Panc1 (cell line): ENCODE results near the gene MACROD2. TPM values are rescaled to one million over a fixed set of nuclear protein-coding genes. Genes with fewer than 3 reads are reported as not detected.

Source experiments
- ATAC-seq: fragments of 200-7000 bp; cut with Tn5 transposase; 2 replicates; pipeline ENCODE4 v1.9.1; 2020; ENCODE audit warnings: mild to moderate bottlenecking, moderate library complexity
- BruUV-seq: library from RNA; stranded (reverse); fragments of 400-500 nt; replicated peaks from 2 replicates; lab custom pipeline; 2021; lab: Mats Ljungman, UMichigan
- CTCF ChIA-PET: fragments of 300-600 bp; sonication (Branson Sonifier 250); formaldehyde crosslinking; loops from one replicate; lab custom pipeline; 2022; ENCODE audit warnings: antibody characterized with exemption; lab: Charles Lee
- POLR2A ChIA-PET: fragments of 300-600 bp; sonication (Branson Sonifier 250); formaldehyde crosslinking; loops from one replicate; lab custom pipeline; 2022; ENCODE audit warnings: antibody characterized with exemption; lab: Charles Lee
- DNase-seq: peaks from one replicate; pipeline ENCODE4 v3.0.0-alpha.2; 2010; ENCODE audit warnings: low read depth, low spot score
- H3K27ac ChIP-seq: 2 replicates; pipeline ENCODE4 v1.5.1; 2011; ENCODE audit warnings: mild to moderate bottlenecking, low read length, inconsistent platforms
- H3K27me3 ChIP-seq: fragments of 200-500 bp; sonication (Bioruptor generic); 2 replicates; pipeline ENCODE4 v1.6.0; 2014; ENCODE audit warnings: low read length, inconsistent platforms; ENCODE audit not compliant: control insufficient read depth, insufficient read depth
- H3K36me3 ChIP-seq: fragments of 200-500 bp; sonication (Bioruptor generic); 2 replicates; pipeline ENCODE4 v1.5.1; 2014; ENCODE audit warnings: inconsistent platforms, mild to moderate bottlenecking, low read length, moderate library complexity; ENCODE audit not compliant: control insufficient read depth, insufficient read depth
- H3K4me1 ChIP-seq: 2 replicates; pipeline ENCODE4 v1.5.1; 2011; ENCODE audit warnings: inconsistent platforms, mild to moderate bottlenecking, low read length, moderate library complexity; ENCODE audit not compliant: control insufficient read depth, insufficient read depth
- H3K4me3 ChIP-seq, 2 experiments: 2 replicates each; pipeline ENCODE4 v1.5.1; 2011 to 2012; ENCODE audit warnings: low read depth in 2 of 2, low read length in 2 of 2, mild to moderate bottlenecking in 2 of 2, inconsistent platforms in 1 of 2, moderate library complexity in 1 of 2
- H3K9me3 ChIP-seq: fragments of 200-500 bp; sonication (Bioruptor generic); 2 replicates; pipeline ENCODE4 v1.5.1; 2014; ENCODE audit warnings: low read depth, mild to moderate bottlenecking, inconsistent platforms, low read length, moderate library complexity; ENCODE audit not compliant: control insufficient read depth, insufficient read depth
- POLR2AphosphoS5 ChIP-seq: IDR thresholded peaks from 2 replicates; pipeline ENCODE4 v1.6.1; 2012; ENCODE audit warnings: mild to moderate bottlenecking, low read depth, low read length, moderate library complexity
- SIN3A ChIP-seq: IDR thresholded peaks from 2 replicates; pipeline ENCODE4 v1.6.1; 2012; ENCODE audit warnings: low read depth, mild to moderate bottlenecking, low read length, moderate library complexity, borderline replicate concordance; ENCODE audit not compliant: insufficient read depth
- TCF7L2 ChIP-seq: IDR thresholded peaks from 2 replicates; pipeline ENCODE4 v1.6.1; 2011; ENCODE audit warnings: mild to moderate bottlenecking, low read depth, low read length, inconsistent platforms
- in situ Hi-C: cut with HindIII; loops from 2 replicates; pipeline ENCODE4 v1.10.0; 2016; ENCODE audit warnings: low sequenced_read_pairs, low pct_unique_long_range_greater_than_20kb
- intact Hi-C: fragments of 100-400 bp; cut with micrococcal nuclease; formaldehyde crosslinking; loops from one replicate; pipeline ENCODE4 v1.10.0; 2022; ENCODE audit not compliant: unreplicated experiment
- total RNA-seq: library from RNA; stranded (reverse); gene quantifications from one replicate; pipeline ENCODE4 v1.2.1, GENCODE V29; 2021; ENCODE audit not compliant: unreplicated experiment
- TF ChIP-seq, protein P1 (sequence below), 2 experiments: IDR thresholded peaks; 2 replicates each; pipeline ENCODE4 v1.6.1; 2011 to 2012; ENCODE audit warnings: low read depth in 2 of 2, control low read depth in 1 of 2, low read length in 1 of 2, mild to moderate bottlenecking in 1 of 2, moderate library complexity in 1 of 2; ENCODE audit not compliant: insufficient read depth in 1 of 2
- TF ChIP-seq, protein P2 (sequence below): fragments of 450-650 bp; IDR thresholded peaks from 2 replicates; pipeline ENCODE4 v1.5.1; 2017; ENCODE audit warnings: mild to moderate bottlenecking

Gene MACROD2
- total RNA-seq, 1 experiment from 2014 or later: 1.2 TPM

DNA sequence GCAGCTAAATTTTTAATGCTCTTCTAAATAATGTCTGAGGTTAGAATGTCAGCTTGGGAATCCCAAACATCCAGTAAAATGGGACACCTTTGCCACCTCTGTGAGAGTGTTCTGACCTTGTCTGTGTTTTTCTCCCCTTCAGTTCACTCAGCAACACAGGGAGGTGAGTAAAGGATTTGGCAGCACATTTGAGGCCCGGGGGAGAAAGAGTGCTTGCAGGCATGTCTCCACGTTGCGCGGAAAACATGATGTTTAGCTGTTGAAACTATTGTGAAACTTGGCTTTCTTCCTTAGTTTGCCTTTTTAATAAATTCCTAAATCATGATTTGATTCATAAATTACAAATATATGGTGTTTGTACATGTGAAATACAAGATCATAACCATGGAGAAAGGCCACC lies 1049.9 kb downstream of the MACROD2 start:
- Histone ChIP-seq H3K4me1 (no peaks in the 10 kb centered on the region), H3K4me3 (no peak overlapping the region), H3K9me3 (no peaks in the 10 kb centered on the region), H3K27me3 (no peaks in the 10 kb centered on the region), H3K27ac (no peak overlapping the region), H3K36me3 (no peaks in the 10 kb centered on the region)
- in situ Hi-C loops (no loop called here), intact Hi-C loops (no loop called here)
- ATAC-seq (no peak), DNase-seq (no peak)
- ChIA-PET CTCF (no interaction called here), POLR2A (interaction anchor here (0.7 kb wide), 1 partner anchor 1364 kb away, joined by 26 read pairs; no protein-coding TSS in a partner anchor)
- BruUV-seq: no TSS peak
- TF ChIP-seq POLR2AphosphoS5 (no peak), TCF7L2 (no peak), SIN3A (no peak)

DNA sequence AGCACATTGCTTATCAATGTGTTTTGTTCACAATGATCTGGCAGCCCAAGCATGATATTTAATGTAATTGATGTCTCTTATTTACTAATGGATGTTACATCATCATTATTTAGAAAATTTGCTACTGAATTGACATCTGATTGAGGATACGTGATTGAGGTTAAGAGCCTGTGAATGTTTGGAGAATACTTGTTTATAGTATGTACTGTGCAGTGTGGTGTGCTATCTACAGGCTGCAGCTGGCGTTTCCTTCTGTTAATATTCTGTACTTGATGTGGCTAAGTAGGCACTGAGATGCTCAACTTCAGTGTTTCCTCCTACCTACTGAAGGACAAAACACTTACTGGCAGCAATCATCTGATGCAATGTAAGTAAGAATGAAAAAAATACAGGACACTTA lies 1051.7 kb downstream of the MACROD2 start:
- H3K27ac ChIP-seq: no peak overlapping the region
- no TSS peak for BruUV-seq
- no peaks in the 10 kb centered on the region for H3K9me3 ChIP-seq
- H3K27me3 ChIP-seq: no peaks in the 10 kb centered on the region
- no peaks in the 10 kb centered on the region for H3K4me1 ChIP-seq
- TF ChIP-seq TCF7L2 (no peak), POLR2AphosphoS5 (no peak), SIN3A (no peak)
- TF ChIP-seq, protein P1, sequence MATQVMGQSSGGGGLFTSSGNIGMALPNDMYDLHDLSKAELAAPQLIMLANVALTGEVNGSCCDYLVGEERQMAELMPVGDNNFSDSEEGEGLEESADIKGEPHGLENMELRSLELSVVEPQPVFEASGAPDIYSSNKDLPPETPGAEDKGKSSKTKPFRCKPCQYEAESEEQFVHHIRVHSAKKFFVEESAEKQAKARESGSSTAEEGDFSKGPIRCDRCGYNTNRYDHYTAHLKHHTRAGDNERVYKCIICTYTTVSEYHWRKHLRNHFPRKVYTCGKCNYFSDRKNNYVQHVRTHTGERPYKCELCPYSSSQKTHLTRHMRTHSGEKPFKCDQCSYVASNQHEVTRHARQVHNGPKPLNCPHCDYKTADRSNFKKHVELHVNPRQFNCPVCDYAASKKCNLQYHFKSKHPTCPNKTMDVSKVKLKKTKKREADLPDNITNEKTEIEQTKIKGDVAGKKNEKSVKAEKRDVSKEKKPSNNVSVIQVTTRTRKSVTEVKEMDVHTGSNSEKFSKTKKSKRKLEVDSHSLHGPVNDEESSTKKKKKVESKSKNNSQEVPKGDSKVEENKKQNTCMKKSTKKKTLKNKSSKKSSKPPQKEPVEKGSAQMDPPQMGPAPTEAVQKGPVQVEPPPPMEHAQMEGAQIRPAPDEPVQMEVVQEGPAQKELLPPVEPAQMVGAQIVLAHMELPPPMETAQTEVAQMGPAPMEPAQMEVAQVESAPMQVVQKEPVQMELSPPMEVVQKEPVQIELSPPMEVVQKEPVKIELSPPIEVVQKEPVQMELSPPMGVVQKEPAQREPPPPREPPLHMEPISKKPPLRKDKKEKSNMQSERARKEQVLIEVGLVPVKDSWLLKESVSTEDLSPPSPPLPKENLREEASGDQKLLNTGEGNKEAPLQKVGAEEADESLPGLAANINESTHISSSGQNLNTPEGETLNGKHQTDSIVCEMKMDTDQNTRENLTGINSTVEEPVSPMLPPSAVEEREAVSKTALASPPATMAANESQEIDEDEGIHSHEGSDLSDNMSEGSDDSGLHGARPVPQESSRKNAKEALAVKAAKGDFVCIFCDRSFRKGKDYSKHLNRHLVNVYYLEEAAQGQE (IDR thresholded peaks at IDR 0.05; ENCODE audit: insufficient read depth in 1 of 2, low read depth in 2 of 2, low read length in 1 of 2): no peak
- TF ChIP-seq, protein P2, sequence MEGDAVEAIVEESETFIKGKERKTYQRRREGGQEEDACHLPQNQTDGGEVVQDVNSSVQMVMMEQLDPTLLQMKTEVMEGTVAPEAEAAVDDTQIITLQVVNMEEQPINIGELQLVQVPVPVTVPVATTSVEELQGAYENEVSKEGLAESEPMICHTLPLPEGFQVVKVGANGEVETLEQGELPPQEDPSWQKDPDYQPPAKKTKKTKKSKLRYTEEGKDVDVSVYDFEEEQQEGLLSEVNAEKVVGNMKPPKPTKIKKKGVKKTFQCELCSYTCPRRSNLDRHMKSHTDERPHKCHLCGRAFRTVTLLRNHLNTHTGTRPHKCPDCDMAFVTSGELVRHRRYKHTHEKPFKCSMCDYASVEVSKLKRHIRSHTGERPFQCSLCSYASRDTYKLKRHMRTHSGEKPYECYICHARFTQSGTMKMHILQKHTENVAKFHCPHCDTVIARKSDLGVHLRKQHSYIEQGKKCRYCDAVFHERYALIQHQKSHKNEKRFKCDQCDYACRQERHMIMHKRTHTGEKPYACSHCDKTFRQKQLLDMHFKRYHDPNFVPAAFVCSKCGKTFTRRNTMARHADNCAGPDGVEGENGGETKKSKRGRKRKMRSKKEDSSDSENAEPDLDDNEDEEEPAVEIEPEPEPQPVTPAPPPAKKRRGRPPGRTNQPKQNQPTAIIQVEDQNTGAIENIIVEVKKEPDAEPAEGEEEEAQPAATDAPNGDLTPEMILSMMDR: no peak
- CTCF ChIA-PET: no interaction called here
- intact Hi-C loops (no loop called here), in situ Hi-C loops (no loop called here)
- H3K4me3 ChIP-seq: no peak overlapping the region
- DNase-seq: no peak
- no peaks in the 10 kb centered on the region for H3K36me3 ChIP-seq
- POLR2A ChIA-PET: no interaction called here
- no peak for ATAC-seq

DNA sequence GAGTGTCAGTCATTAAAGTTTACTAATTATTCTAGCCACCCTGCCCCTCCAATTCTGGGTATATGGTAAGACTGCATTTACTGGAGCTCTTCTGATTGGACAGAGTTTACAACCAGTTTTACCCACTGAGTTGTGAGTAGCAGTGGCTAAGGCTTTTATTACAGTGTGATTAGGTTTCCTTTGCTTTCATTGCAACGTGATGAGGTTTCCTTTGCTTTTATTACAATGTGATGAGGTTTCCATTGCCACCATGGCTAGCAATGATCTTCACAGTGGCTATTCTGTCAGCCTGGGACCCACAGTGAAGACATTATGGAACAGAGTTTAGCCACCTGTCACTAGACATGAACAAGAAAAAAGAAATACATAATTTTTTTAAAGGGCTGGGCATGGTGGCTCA lies 1052.3 kb downstream of the MACROD2 start:
- in situ Hi-C loops (no loop called here), intact Hi-C loops (no loop called here)
- BruUV-seq: no TSS peak
- Histone ChIP-seq H3K4me3 (no peak overlapping the region), H3K27ac (no peak overlapping the region), H3K27me3 (no peaks in the 10 kb centered on the region), H3K36me3 (no peaks in the 10 kb centered on the region), H3K4me1 (no peaks in the 10 kb centered on the region), H3K9me3 (no peaks in the 10 kb centered on the region)
- TF ChIP-seq, protein P2: no peak
- TF ChIP-seq POLR2AphosphoS5 (no peak), TCF7L2 (no peak), SIN3A (no peak)
- TF ChIP-seq, protein P1 (IDR thresholded peaks at IDR 0.05; ENCODE audit: insufficient read depth in 1 of 2, low read depth in 2 of 2, low read length in 1 of 2): no peak
- POLR2A ChIA-PET: no interaction called here
- CTCF ChIA-PET: no interaction called here
- DNase-seq (no peak), ATAC-seq (no peak)
